Measurements from ENCODE around the gene DCHS2. TPM values are rescaled to one million over a fixed set of nuclear protein-coding genes. Genes with fewer than 3 reads are reported as not detected.
A peak's percentile ranks its signal among the peaks of the same experiment; 100 is the strongest.

Gene DCHS2
- total RNA-seq, 1 experiment from 2014 or later = under 0.01 TPM

DNA sequence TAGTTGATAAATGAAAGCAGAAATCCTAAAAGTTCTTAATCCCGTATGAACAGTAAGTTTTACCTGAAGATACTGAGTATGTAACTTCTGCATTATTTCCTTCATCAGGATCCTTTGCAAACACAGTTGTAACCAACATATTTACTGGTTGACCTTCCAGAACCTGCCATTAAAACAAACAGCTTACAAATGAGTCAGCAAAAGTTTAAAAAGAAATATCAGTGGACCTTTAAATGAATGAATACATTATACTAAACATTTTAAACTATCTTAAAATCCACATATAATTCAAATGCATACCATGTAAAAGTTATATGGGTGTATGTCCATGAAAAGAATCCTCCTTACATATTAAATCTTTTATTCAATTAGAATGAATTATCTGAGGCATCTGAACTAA is 163.6 kb downstream of the DCHS2 start:
- no peak for DNase-seq
- Histone ChIP-seq H3K9me3 (no peaks in the 10 kb centered on the region), H3K36me3 (no peaks in the 10 kb centered on the region), H3K27me3 (no peaks in the 10 kb centered on the region), H3K4me3 (no peak overlapping the region)

- Histone ChIP-seq H3K27me3 (no peaks in the 10 kb centered on the region), H3K9me3 (no peaks in the 10 kb centered on the region), H3K36me3 (no peaks in the 10 kb centered on the region), H3K4me3 (no peak overlapping the region)
- no peak for DNase-seq
Measured at GRCh38 chr4:154320521-154320920, 171.1 kb downstream of the DCHS2 start.

- Histone ChIP-seq H3K36me3 (no peaks in the 10 kb centered on the region), H3K9me3 (no peaks in the 10 kb centered on the region), H3K4me3 (no peak overlapping the region), H3K27me3 (no peaks in the 10 kb centered on the region)
- DNase-seq = no peak
Measured at GRCh38 chr4:154319736-154320135, 171.9 kb downstream of the DCHS2 start.

- Histone ChIP-seq H3K9me3 (no peaks in the 10 kb centered on the region), H3K4me3 (no peak overlapping the region), H3K27me3 (no peaks in the 10 kb centered on the region), H3K36me3 (no peaks in the 10 kb centered on the region)
- DNase-seq = no peak
Measured at GRCh38 chr4:154317201-154317999, 174.2 kb downstream of the DCHS2 start.

DNA sequence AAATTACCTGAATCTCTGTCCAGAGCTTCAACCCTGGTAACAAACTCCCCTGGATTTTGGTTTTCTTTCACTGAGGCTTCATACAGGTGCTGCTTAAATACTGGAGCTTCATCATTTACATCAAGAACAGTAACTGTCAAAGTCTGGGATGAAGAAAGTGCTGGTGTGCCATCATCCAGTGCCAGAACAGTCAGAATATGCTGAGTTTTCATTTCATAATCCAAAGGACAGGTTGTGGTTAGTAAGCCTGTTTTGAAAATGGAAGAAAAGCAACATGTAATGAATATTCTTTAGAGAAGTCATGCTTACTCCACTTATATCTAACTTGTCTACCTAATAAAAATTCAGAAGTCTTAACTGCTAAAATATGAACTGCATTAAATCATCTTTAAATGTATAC is 175.9 kb downstream of the DCHS2 start:
- Histone ChIP-seq H3K9me3 (no peaks in the 10 kb centered on the region), H3K27me3 (no peaks in the 10 kb centered on the region), H3K4me3 (no peak overlapping the region), H3K36me3 (no peaks in the 10 kb centered on the region)
- DNase-seq = no peak

GRCh38 chr4:154314248-154314647 is 177.4 kb downstream of the DCHS2 start:
- DNase-seq = no peak
- Histone ChIP-seq H3K27me3 (no peaks in the 10 kb centered on the region), H3K9me3 (no peaks in the 10 kb centered on the region), H3K36me3 (no peaks in the 10 kb centered on the region), H3K4me3 (no peak overlapping the region)

DNA sequence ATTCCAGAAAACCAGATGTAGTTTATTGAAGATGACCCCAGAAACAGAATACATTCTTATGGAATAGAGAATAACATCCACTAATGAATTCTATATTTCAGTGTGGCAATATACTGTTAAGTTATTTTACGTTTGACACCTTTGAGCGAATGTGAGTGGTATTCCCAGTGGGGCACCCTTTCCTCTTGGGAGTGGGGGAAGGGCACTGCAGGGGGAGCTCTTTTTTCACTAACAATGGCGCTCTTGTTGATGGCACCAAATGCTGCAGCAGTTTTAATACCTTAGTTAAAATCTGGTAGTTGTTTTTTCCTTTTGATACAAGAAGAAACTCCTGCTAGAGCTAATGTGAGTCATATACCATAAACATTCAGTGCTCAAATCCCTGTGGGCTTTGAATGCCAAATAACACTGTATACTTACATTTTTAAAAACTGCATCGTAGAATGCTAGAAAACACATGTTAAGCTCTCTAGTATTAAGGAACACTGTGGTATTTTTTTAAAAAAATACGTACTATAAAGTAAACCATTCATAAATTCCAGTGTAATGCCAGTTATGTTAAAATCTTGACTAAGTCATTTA is 178.5 kb downstream of the DCHS2 start:
- H3K36me3 ChIP-seq = no peaks in the 10 kb centered on the region
- DNase-seq = no peak
- H3K27me3 ChIP-seq = no peaks in the 10 kb centered on the region
- H3K9me3 ChIP-seq = no peaks in the 10 kb centered on the region
- no peak overlapping the region for H3K4me3 ChIP-seq

GRCh38 chr4:154312246-154312645 is 179.4 kb downstream of the DCHS2 start:
- no peaks in the 10 kb centered on the region for H3K36me3 ChIP-seq
- H3K4me3 ChIP-seq = no peak overlapping the region
- no peaks in the 10 kb centered on the region for H3K27me3 ChIP-seq
- no peaks in the 10 kb centered on the region for H3K9me3 ChIP-seq
- DNase-seq = peak; percentile 46

GRCh38 chr4:154310578-154310977 is 181.0 kb downstream of the DCHS2 start:
- Histone ChIP-seq H3K36me3 (no peaks in the 10 kb centered on the region), H3K9me3 (no peaks in the 10 kb centered on the region), H3K4me3 (no peak overlapping the region), H3K27me3 (no peaks in the 10 kb centered on the region)
- DNase-seq = no peak

DNA sequence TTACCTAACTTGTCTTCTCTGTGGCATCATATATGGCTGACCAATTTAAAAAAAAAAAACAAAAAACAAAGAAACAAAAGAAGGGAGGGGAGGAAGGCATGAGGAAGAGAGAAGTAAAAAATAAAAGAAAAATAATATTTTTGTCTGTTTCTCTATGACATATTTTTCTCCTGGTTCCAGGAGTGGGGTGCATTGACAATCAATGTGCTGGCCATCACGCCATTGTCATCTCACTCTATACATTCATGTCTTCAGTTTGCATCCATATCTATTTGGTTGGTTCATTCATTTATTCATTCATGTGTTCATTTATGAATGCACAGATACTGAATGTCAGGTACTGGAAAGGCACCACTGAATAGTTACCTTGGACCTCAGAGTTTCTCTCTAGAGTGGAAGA is 183.4 kb downstream of the DCHS2 start:
- H3K4me3 ChIP-seq = no peak overlapping the region
- H3K27me3 ChIP-seq = no peaks in the 10 kb centered on the region
- no peaks in the 10 kb centered on the region for H3K9me3 ChIP-seq
- DNase-seq = no peak
- H3K36me3 ChIP-seq = no peaks in the 10 kb centered on the region

GRCh38 chr4:154307451-154307850 is 184.1 kb downstream of the DCHS2 start:
- H3K4me3 ChIP-seq = no peak overlapping the region
- no peaks in the 10 kb centered on the region for H3K36me3 ChIP-seq
- no peaks in the 10 kb centered on the region for H3K9me3 ChIP-seq
- no peak for DNase-seq
- no peaks in the 10 kb centered on the region for H3K27me3 ChIP-seq

- no peak for DNase-seq
- H3K27me3 ChIP-seq = no peaks in the 10 kb centered on the region
- H3K36me3 ChIP-seq = no peaks in the 10 kb centered on the region
- no peaks in the 10 kb centered on the region for H3K9me3 ChIP-seq
- no peak overlapping the region for H3K4me3 ChIP-seq
Measured at GRCh38 chr4:154305616-154306015, 186.0 kb downstream of the DCHS2 start.

GRCh38 chr4:154304679-154305078 is 186.9 kb downstream of the DCHS2 start:
- DNase-seq = no peak
- Histone ChIP-seq H3K36me3 (no peaks in the 10 kb centered on the region), H3K27me3 (no peaks in the 10 kb centered on the region), H3K4me3 (no peak overlapping the region), H3K9me3 (no peaks in the 10 kb centered on the region)

- H3K36me3 ChIP-seq = no peaks in the 10 kb centered on the region
- H3K9me3 ChIP-seq = no peaks in the 10 kb centered on the region
- no peak for DNase-seq
- H3K4me3 ChIP-seq = no peak overlapping the region
- H3K27me3 ChIP-seq = no peaks in the 10 kb centered on the region
Measured at GRCh38 chr4:154294652-154295350, 196.8 kb downstream of the DCHS2 start.

DNA sequence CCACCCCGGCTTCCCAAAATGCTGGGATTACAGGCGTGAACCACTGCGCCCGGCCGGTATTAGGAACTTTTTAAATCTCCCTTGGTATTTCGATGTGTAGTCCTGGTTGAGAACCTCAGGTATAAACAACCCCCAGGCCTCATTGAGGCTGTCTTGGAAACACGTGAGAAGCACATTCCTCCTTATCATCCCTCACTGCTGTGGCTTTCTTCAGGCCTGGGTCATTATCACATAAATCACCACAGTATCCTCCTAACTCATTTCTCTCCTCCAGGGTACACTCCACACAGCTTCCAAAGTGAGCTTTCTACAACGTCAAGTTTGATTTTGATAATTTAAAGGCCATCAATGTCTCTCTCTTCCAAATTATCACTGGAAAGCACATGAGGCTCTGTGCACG is 198.2 kb downstream of the DCHS2 start:
- no peak for DNase-seq
- no peaks in the 10 kb centered on the region for H3K9me3 ChIP-seq

DNA sequence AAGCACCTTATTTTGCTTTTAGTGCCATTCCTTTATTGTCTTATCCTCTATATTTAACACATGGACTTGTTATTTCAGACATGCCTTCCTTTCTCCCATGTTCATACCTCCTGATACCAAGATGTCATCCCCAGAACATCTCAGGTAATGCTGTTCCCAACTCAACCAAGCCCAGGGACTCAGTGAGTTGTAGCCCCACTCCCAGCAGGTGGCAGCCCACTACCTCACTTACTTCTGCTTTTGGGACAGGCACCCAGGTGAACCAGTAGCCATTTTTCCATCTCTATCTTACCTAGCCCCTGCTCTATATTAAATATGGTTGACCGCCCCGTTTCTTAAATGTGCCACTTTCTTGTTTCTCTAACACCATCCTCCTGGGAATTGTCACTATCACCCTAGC is 199.0 kb downstream of the DCHS2 start:
- no peak for DNase-seq

More for the DNA sequence above, 198.2 kb downstream of the DCHS2 start:
- no peak overlapping the region for H3K4me3 ChIP-seq
- H3K36me3 ChIP-seq = no peaks in the 10 kb centered on the region
- H3K27me3 ChIP-seq = no peaks in the 10 kb centered on the region

GRCh38 chr4:154277172-154277571 is 214.4 kb downstream of the DCHS2 start:
- no peaks in the 10 kb centered on the region for H3K36me3 ChIP-seq
- no peak overlapping the region for H3K4me3 ChIP-seq
- H3K9me3 ChIP-seq = no peaks in the 10 kb centered on the region
- no peak for DNase-seq
- no peaks in the 10 kb centered on the region for H3K27me3 ChIP-seq

More for the DNA sequence above, 199.0 kb downstream of the DCHS2 start:
- Histone ChIP-seq H3K27me3 (no peaks in the 10 kb centered on the region), H3K4me3 (no peak overlapping the region), H3K36me3 (no peaks in the 10 kb centered on the region), H3K9me3 (no peaks in the 10 kb centered on the region)

DNA sequence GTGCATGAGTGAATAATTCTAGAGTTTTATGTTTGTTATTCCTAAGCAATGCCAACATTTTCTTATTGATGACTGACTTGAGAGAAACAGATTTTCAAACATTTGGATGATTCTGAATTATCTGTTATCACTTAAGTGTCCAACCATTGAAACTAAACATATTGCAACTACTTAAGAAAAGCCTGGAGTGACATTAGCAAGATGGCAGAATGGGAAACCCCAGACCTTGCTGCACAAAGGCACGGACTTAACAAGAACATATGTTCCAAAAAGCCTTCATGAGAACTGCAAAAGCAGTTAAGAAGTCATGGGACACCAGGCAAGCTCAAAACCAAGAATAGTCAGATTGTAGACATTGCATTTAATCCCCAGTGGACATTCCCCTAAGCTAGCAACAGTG is 215.1 kb downstream of the DCHS2 start:
- Histone ChIP-seq H3K9me3 (no peaks in the 10 kb centered on the region), H3K36me3 (no peaks in the 10 kb centered on the region), H3K4me3 (no peak overlapping the region), H3K27me3 (no peaks in the 10 kb centered on the region)
- DNase-seq = no peak
